Esophagus muscularis mucosa (tissue), 4 donors: ENCODE data around the gene KLC4.

Source experiments
- CTCF ChIP-seq, 3 experiments: fragments of 200-600 bp in 2 of 3; fragments of 450-650 bp in 1 of 3; sonication (generic) in 2 of 3; IDR thresholded peaks; one replicate each; pipeline ENCODE4 v1.5.1; 2017 to 2019; ENCODE audit warnings: antibody characterized with exemption in 3 of 3, mild to moderate bottlenecking in 2 of 3, moderate library complexity in 1 of 3
- EP300 ChIP-seq: sonication (generic); formaldehyde crosslinking; IDR thresholded peaks from one replicate; pipeline ENCODE4 v1.6.1; 2017; ENCODE audit warnings: antibody characterized with exemption
- POLR2A ChIP-seq: fragments of 450-650 bp; IDR thresholded peaks from one replicate; pipeline ENCODE4 v1.6.1; 2017; ENCODE audit warnings: antibody characterized with exemption, moderate library complexity, mild to moderate bottlenecking, low read depth

GRCh38 chr6:43016176-43016942 is 43.1 kb upstream of the KLC4 start:
- no peak for TF ChIP-seq CTCF (IDR thresholded peaks at IDR 0.05)
- TF ChIP-seq EP300: no peak
- no peak for TF ChIP-seq POLR2A
